Activated CD8-positive, alpha-beta memory T cell treated with anti-CD3 and anti-CD28 coated beads for 24 hours (primary cell): Measurements from ENCODE around the gene EYA2.

Source experiments
- DNase-seq: peaks from one replicate; pipeline ENCODE4 v3.0.0-alpha.2; 2020

EYA2 gene

DNA sequence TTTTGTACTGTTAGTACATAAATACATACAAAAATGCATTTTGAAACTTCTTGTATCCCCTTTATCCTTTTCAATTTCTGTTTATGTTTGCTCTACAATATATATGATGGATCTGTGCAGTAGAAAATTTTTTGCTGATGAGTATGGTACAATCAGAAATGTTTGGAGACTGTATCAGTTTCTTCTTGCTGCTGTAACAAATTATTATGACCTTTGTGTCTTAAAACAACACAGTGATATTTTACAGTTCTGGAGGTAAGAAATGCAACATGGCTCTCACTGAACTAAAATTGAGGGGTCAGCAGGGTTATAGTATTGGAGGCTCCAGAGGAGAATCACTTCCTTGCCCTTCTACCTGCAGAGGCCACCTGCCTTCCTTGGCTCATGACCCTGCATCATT is 184.4 kb downstream of the EYA2 start:
- no peak for DNase-seq

DNA sequence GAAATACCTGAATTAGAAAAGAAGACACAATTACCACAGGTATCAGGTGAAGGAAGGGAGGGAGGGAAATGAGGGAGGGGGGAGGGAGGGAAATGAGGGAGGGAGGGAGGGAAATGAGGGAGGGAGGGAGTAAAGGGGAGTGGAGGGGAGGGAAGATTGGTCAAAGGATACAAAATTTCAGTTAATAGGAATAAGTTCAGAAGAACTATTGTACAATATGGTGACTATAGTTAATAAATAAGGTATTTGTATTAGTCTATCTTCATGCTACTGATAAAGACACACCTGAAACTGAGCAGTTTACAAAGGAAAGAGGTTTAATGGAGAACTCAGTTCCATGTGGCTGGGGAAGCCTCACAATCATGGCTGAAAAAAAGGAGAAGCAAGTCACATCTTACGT is 185.7 kb downstream of the EYA2 start:
- no peak for DNase-seq

DNA sequence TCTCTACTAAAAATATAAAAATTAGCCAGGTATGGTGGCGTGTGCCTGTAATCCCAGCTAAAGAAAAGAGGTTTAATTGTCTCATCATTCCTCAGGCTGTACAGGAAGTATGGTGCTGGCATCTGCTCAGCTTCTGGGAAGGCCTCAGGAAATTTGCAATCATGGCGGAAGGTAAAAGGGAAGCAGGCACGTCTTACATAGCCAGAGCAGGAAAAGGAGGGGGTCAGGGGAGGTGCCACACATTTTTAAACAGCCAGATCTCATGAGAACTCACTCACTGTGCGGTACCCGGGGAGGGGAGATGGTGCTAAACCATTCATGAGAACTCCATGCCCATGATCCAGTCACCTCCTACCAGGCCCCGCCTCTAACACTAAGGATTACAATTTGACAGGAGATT is 191.7 kb downstream of the EYA2 start:
- no peak for DNase-seq

DNA sequence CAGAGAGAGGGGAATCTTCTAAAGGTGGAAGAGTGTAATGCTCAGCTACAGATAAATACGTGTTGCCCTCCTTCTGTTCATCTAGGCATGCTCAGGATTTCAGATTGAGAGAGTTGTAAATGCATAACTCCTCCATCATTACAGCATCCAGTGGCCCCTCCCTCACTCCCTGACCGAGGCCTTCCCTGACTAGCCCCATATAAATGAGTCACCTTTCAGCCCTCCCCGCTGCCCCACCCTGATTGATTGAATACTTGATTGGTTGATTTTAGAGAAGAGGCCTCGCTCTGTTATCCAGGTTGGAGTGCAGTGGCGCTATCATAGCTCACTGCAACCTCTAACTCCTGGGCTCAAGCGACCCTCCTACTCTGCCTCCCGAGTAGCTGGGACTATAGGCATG is 193.7 kb downstream of the EYA2 start:
- DNase-seq = no peak

DNA sequence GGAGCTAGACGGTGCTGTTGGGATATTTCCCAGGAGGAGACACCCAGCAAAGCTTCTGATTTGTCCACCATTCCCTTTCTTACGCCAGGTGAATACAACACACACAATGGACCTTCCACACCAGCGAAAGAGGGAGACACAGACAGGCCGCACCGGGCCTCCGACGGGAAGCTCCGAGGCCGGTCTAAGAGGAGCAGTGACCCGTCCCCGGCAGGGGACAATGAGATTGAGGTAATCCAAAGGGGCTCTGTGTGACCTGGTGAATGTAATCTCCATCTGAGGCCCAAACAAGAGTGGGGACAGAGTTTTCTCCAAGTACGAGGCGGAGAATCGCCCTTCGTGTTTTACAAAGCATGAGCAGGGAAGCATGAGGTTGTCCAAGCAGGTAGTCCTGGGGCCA is 194.5 kb downstream of the EYA2 start:
- no peak for DNase-seq

DNA sequence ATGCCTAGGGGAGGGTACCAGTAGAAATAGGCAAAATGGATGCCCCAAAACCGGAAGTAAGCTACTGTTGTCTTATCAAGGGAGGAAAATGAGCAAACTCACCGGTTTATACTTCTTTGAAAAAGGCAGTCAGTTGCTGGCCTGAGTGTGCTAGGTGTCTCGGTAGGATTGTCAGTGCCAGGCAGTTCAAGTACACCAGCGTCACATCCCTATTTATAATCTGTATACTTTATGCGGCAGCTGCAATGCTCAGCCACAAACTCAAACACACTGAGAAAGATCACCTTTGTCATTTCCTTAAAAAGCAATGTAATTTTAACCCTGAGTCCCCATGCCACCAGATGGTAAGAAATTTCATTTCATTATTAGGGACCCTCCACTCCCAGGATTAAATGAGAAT is 196.2 kb downstream of the EYA2 start:
- DNase-seq = no peak

DNA sequence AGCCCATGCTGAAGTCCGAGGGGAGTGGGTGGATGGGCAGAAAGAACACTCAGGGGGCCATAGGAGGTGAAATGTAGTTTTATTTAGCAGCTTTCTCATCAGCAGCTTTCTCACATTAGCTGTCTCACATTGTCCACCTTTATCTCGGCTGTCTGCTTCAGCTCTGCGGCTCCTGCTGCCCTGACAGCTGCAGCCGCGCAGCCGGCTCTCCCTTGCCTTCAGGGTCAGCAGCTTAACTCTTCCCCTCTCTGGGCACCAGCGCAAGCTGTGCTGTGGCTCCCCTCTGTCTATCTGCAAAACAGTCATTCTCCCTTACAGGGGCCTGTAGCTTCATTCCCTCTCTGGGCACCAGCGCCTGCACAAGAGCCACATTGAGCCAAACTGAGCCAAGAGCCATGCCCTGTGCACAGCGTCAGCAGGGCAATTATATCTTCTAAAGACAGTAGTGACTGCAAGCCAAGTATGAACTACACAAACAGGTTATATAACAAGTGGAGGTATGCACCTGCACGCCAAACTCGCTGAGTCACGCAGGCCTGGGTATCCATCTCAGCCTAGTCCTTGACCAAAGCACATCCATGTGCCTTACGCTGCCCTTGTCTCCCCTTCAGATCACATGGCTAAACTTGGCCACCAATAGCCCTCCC is 198.8 kb downstream of the EYA2 start:
- no peak for DNase-seq

DNA sequence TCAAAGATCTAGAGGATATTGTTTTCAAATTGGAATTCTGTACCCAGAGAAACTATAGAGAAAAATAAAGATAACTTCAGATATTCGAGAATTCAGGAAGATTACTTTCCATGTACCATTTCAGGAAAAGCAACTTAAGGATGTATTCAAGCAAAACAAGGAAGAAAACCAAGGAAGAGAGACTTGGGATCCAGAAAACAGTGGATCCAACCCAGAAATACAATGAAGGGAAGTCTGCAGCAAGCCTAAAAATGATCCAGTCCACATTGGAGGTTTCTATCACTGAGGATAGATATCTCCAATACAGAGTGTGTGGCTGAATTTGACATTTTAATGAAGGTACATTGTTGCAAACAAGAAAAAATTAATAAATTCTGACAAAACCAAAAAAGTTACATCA is 201.0 kb downstream of the EYA2 start:
- DNase-seq = no peak

DNA sequence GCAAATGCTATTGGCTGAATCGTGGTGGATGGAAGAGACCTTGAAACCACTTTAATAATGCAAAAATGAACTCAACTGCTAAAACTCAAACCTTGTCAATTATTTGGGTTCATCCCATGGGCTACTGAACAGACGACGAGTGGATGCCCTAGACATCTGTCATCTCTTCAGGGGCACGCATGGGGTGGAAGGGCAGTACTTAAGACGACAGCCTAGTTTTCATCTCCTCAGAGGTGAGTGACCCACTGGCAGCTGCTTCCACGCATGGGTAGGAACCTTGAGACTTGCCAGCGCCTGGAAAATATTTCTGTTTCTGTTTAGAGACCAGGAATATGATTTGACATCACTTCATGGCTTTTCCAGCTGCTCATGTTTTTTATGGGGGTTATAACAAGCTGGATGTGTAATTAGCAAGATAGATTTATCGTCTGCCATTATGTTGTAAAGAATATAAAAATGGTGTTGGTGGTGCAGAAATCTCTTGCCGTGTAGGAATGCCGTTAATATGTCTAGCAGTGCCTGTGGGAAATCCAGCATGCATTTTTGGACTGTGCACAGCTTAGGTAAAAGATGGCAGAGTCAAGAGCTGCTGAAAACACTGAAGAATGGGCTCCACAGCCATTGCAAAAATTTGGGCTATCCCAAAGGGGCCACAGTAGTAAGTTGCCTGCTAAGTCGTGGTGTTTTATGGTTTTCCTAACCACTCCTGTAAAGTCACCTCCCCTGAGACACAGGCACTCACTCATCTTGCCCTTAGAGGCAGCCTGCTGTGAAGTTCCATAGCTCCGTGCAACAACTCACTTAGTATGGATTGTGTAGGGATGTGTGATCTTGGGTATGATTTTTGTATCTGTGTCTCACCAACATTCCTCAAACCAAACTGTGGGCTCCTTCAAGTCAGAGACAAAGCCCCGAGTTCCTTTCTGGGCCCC is 203.3 kb downstream of the EYA2 start:
- DNase-seq = no peak

DNA sequence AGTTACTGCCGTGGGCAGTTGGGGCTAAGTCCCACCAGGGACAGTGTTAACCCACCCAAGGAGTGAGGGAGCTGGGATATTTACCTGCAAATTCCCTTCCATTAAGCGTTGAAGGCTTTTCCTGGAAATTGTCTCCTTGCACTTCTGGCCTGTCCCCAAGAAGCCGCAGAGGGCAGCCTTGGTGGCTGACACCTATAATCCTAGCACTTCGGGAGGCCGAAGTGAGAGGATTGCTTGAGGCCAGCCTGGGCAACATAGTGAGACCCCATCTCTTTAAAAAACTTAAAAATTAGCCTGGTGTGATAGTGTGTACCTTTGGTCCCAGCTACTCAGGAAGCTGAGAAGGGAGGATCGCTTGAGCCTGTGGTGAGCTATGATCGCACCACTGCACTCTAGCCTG is 204.4 kb downstream of the EYA2 start:
- no peak for DNase-seq

DNA sequence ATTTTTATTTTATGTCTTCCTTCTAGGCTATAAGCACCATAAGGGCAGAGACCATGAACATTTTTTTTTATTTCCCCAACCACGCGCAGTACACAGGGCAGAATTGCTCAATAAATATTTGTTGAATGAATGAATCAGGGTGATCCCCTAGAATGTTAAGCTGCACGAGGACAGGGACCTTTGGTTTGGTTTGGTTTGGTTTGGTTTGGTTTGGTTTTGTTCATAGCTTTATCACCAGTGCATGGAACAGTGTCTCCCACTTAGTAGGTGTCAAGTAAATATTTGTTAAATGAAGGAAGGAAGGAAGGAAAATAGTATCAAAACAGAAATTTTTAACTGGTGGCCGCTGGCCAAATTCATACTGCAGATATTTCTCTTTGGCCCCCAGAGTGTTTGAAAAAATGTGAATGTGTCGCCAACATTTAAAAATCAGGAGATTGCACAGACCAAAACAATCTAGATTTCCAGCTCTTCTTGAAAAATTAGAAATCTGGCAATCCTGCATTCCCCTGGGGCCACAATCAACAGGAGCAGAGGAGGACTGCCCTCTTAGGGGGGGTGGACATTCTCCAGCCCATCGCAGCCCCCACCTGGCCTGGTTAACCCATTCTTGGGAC is 205.3 kb downstream of the EYA2 start:
- DNase-seq = no peak

DNA sequence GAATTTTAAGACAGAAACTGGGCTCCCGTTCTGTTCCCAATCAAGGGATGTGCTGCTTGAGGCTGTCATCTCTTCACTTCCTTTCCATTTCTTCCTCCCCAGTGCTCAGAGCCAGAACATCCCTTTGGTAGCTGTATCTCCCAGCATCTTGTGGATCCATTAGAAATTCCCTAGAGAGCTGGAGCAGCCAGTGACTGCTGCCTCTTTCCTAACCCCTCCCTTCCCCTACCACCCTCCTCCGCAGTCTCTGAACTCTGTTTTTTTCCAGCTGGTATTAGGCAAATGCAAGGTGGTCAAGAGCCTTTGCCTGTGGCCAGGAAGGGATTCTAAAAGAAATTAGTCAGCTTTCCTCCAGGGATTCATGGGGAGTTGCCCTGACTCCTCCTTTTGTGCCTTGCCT is 208.0 kb downstream of the EYA2 start:
- DNase-seq = no peak

DNA sequence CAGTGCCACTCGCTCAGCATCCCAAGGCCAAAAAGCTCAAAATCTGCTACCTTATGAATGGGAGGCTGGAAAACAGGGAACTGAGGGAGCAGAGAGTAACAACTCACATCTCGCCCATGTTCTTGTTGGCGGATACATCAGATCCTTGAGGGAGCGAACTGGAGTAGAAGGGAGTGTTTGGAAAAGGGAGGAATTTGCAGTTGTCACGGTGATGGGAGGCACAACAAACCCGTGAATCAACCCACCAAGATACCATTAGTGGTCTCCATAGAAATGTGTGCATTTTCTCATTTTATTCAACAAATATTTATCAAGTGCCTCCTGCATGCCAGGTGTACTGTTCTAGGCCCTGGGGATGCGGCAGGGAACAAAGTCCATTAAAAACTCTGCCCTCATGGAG is 212.1 kb downstream of the EYA2 start:
- no peak for DNase-seq

DNA sequence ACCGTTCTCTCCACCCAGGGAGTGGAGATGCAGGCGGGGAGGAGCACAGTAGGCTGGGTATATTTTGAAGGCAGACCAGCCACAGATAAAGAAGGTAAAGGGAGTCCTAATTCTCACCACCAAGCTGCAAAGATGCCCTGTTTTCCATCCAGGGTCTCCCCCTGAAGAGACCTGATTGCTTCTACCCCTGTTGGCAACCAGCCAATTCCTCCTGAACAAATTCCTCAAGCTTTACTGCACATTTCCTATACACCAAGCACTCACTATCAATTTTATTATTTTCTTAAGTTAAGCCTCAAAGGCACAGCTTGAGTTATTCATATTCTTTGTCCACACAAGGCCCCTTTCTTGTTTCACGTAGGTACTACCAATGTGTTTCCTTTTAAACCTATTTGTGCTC is 214.4 kb downstream of the EYA2 start:
- DNase-seq = no peak

DNA sequence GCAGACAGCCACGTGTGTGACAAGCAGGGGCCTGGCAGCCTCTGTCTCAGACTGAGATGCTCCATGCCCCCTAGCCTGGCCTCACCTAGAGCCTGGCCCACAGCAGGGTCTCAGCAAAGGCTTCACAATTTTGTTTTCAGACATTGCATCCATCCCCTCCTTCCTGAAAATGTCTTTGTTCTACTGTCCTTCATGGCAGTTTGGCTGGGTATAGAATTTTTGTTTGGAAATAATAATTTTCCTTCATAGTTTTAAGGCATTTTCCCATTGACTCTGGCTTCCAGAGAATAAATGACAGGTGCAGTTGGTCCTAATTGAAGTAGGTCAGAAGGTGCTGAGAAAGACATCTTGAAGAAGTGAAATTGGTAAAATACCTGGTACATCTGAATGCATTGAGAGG is 216.2 kb downstream of the EYA2 start:
- no peak for DNase-seq

DNA sequence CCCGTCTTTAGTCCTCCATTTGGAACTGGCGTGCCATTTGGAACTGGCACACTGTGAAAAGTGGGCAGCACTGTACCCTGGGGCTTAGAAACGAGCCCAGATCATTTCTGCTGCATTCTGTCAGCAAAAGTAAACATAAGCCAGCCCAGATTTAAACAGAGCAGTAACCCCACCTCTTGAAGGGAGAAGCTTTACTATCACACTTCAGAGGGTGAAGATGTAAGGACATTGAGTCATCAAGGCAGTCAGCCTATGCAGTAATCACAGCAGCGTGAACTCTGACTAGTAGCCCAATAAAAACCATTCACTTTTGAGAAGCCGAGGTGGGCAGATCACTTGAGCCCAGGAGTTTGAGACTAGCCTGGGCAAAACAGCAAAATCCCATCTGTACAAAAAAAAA is 216.9 kb downstream of the EYA2 start:
- DNase-seq = no peak

DNA sequence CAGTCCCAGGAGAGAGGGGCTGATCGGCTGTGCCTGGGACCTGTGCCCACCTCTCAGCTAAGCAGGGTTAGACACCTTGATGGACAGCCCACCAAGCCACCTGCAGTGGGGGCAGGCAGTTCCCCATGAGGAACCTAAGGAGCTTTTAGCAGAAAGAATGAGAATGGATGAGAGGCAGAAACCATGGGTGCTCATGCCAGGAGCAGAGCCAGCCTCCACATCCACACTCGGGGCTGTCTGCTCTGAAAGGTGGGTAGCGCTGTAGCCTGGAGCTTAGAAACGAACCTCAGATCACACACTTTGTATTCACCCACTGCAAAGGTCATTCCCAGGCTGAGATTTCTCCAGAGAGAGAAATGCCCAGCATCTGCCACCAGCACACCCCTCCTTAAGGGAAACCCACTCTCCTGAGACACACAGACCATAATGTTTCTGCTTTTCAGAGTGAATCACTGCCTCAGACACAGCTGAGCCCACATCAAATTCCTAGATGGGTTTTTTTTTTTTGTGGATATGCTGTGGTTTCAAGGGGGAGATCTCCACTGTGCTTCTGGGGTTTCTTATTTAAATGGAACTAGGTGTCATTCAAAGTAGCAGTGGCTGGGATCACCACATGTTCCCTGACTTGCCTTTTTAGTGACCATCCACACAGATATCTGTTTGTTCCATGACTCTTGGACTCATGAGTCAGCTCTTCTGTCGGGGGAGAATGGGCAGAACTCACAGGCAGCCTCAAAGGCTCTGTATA is 218.9 kb downstream of the EYA2 start:
- DNase-seq = no peak

DNA sequence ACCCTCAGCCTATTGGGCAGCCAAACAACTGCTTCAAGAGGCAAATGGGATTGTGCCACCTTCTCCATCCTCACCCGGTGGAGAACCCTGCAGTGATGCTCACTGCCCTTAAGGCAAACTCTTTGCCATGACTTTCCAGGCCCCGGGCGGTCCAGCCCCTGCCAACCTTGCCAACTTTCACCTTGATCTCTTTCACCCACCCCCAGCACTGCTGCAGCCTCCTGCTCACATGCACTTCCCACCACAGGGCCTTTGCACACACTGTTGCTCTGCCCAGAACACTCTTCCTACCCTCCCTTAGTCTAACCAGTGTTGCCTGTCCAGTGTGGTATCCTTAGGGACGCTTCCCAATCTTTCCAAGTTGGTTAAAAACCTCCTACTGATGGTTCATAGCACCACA is 221.1 kb downstream of the EYA2 start:
- no peak for DNase-seq

DNA sequence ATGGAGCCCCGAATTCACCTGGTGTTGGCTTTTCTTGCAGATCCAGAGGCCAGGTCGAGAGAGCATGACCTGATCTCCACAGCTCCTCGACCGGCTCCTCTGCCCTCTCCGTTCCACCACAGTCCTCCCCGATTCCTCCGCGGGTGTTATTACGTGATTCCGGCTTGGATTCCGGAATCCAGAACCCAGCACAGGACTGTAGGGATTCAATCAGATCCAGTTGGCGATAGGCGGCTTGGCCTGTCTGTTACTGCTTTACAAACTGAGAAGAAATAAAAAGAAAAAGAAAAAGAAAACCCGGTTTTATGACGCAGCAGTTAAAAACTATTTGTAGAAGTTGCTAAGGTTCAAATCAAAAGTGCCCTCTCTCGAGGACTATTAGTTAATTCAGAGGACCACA is 222.7 kb downstream of the EYA2 start:
- no peak for DNase-seq

DNA sequence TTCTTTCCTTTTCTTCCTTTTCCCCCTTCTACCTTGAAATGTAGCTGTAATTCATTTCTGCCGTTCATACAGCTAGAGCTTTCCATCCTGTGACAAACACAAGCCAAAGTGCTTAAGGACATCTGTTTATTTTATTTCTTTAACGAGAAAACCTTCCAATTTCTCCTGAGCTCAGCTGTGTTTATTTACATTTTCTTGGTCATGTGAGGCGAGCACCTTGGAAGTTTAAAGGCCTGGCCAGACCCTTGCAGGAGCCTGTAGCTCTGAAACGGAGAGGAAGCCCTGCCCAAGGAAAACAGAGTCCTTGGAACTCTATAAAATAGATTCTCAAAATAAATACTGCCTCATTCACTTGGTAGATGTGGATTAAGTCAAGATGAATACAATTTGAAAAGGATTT is 223.1 kb downstream of the EYA2 start:
- DNase-seq = no peak

DNA sequence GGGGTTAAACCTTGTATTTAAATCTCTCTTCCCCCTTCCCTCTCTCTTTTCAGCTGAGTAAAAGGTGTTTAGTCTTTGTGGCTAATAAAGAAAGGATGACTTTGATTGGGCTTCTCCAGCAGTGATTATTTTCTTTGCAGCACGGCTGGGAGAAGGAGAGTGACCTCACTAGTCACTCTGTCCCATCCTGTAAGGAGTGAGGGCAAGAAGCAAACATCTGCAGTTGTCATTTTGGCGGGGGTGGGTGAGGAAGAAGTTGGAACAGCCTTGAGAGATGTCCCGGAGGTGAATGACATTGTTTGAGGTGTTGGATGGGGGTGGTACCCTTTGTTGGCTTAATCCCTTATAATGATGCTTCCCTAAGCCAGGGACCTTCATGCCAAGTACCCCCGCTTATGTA is 223.6 kb downstream of the EYA2 start:
- DNase-seq = no peak

DNA sequence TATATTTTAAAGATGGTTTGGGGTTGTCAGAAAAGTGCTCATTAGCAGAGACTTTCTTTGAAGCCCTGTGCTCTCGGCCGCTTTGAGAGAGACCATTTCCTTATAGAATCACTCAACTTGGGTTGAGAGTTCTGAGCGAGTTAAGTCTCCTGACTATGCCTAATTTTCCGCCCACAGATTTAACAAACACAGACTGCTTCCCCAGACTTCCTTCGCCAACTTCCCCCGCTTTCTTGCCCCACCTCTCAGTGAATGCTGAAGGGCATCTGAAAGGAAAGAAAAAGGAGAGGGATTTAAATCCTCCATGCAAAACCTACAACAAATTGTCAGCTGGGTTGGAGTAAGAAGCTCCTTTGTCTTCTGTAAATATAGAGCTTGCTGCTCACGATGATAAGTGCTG is 224.0 kb downstream of the EYA2 start:
- no peak for DNase-seq

DNA sequence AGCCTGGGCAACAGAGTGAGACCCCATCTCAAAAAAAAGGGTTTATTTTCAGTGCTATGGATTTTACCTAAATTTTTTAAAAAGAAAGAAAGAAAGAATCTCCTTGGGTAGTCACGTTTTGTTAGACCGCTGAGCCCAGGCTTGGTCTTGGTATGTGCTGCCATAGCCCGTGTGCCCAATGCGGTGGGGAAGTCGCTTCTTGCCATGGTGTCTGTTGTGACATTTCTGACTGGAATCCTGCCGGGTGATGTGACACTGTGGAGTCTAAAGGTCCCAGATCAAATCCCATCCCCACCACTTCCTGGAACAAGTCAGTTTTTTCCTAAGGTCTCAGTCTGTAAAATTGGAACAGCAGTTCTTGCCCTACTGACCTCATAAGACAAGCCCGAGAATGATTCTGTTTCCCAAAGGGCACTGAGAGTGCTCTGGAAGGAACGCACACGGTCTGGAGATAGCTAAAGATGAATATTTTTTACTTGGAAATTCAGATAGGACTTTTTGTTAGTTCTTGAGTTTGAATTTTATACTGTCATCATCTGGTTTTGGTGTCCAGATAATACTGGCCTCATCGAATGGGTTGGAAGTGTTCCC is 225.8 kb downstream of the EYA2 start:
- no peak for DNase-seq
